Bronchial epithelial cell (primary cell): ENCODE data around the gene NUDCD3. TPM values are rescaled to one million over a fixed set of nuclear protein-coding genes. Genes with fewer than 3 reads are reported as not detected.

Experiments
- DNase-seq: peaks from one replicate; pipeline ENCODE4 v3.0.0-alpha.2; 2010; ENCODE audit warnings: low read depth
- FAIRE-seq: peaks from 2 replicates; lab custom pipeline; 2011; peaks lifted over from hg19 to GRCh38; lab: Jason Lieb, UNC
- H3K27me3 ChIP-seq: 2 replicates; pipeline ENCODE4 v1.5.1; 2011; ENCODE audit warnings: low read length; ENCODE audit not compliant: control insufficient read depth, insufficient read depth
- H3K36me3 ChIP-seq: 2 replicates; pipeline ENCODE4 v1.5.1; 2011; ENCODE audit warnings: low read length; ENCODE audit not compliant: control insufficient read depth, insufficient read depth
- H3K4me3 ChIP-seq: 2 replicates; pipeline ENCODE4 v1.5.1; 2011; ENCODE audit warnings: mild to moderate bottlenecking, low read depth, low read length, control low read depth
- total RNA-seq: library from RNA; depleted of rRNA; stranded (reverse); fragments of >200 nt; gene quantifications from 2 replicates; pipeline ENCODE4 v1.2.1, GENCODE V29; 2014
- TF ChIP-seq, protein P1 (sequence below): IDR thresholded peaks from 2 replicates; pipeline ENCODE4 v1.5.1; 2011; ENCODE audit warnings: mild to moderate bottlenecking, moderate library complexity, low read length, control low read depth, inconsistent platforms; ENCODE audit not compliant: insufficient read depth, severe bottlenecking

Gene NUDCD3
- total RNA-seq, 1 donor from 2014 or later, result 59.0 TPM

DNA sequence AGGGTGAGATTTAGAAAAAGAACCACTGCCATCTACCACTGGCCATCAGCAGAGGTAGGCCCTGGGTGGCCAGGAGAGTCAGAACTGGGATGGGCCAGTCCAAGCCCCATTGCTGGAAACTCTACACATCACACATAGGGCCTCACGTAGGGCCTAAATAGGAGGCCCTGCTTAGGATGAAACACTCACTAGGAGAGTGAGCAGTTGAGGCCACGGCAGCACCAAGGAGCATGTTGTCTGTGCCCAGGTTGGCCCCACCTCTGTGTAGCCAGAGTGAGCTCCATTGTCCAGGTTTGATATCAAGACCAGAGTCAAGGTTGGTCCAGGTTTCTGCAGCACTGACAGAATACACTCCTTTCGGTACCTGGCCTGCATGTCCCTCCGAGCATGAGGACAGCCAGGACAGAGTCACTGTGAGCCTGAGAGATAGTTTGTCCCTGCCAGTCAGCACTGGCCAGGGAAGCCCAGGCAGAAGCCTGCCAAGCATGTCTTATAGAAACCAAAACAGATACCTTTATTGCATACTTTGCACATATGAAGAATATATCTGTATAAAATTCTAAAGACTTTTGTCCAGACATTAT is 87.2 kb downstream of the NUDCD3 start:
- no peak for FAIRE-seq
- Histone ChIP-seq H3K36me3 (peaks cover 17% of the 10 kb centered on the region), H3K4me3 (no peak overlapping the region), H3K27me3 (no peaks in the 10 kb centered on the region)
- DNase-seq, result no peak
- TF ChIP-seq, protein P1, sequence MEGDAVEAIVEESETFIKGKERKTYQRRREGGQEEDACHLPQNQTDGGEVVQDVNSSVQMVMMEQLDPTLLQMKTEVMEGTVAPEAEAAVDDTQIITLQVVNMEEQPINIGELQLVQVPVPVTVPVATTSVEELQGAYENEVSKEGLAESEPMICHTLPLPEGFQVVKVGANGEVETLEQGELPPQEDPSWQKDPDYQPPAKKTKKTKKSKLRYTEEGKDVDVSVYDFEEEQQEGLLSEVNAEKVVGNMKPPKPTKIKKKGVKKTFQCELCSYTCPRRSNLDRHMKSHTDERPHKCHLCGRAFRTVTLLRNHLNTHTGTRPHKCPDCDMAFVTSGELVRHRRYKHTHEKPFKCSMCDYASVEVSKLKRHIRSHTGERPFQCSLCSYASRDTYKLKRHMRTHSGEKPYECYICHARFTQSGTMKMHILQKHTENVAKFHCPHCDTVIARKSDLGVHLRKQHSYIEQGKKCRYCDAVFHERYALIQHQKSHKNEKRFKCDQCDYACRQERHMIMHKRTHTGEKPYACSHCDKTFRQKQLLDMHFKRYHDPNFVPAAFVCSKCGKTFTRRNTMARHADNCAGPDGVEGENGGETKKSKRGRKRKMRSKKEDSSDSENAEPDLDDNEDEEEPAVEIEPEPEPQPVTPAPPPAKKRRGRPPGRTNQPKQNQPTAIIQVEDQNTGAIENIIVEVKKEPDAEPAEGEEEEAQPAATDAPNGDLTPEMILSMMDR, result no peak

DNA sequence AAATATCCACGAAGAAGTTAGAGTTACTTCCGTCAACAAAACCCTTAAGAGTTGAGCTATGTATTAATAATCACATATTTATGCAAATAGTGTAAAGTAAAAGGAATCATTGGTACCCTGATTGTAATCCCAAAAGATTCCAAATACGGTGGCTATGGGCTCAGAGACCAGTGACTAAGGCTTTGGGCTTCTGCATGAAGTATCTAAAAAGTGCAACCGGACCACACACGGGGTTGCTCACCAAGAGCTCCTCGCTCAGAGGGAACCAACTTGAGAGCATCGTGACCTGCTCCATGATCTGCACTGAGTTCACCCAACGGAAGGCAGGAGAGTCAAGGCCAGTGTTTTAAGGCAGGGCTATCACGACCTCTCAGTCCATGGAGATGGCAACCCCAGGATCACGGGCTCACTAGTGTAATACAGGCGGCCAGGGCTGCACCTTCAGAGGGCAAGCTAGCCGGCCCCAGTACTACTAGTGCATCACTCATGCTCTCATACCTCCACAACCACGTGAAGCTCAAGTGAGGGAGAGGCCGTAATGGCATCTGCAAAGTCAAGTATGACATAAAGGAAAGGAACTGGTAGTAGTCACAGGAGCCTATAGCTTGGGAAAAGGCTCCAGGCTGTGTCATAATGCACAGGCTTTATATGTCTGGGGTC is 87.9 kb downstream of the NUDCD3 start:
- FAIRE-seq, result no peak
- DNase-seq, result no peak
- Histone ChIP-seq H3K4me3 (no peak overlapping the region), H3K27me3 (no peaks in the 10 kb centered on the region), H3K36me3 (peaks cover 18% of the 10 kb centered on the region)
- TF ChIP-seq, protein P1, result no peak

DNA sequence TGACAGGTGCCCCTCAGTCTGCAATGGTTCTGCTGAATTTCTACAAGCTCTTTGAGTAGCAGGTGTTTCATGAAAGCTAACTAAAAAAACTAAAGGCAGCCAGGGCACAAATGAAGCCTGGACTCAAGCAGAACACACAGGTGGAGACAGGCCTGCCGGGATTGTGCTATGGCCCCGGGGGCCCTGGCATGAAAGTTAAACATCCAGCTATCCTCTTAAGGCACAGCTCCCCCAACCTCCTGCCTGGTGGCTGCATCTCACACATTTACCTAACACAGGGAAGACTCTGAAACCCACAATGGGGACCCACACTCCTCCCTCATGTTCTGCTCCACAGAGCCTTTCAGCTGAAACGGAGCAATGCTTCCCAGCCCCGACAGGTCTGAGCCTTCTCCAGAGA is 88.8 kb downstream of the NUDCD3 start:
- Histone ChIP-seq H3K27me3 (no peaks in the 10 kb centered on the region), H3K4me3 (no peak overlapping the region), H3K36me3 (peaks cover 21% of the 10 kb centered on the region)
- TF ChIP-seq, protein P1, result no peak
- FAIRE-seq (no peak), DNase-seq (no peak)

DNA sequence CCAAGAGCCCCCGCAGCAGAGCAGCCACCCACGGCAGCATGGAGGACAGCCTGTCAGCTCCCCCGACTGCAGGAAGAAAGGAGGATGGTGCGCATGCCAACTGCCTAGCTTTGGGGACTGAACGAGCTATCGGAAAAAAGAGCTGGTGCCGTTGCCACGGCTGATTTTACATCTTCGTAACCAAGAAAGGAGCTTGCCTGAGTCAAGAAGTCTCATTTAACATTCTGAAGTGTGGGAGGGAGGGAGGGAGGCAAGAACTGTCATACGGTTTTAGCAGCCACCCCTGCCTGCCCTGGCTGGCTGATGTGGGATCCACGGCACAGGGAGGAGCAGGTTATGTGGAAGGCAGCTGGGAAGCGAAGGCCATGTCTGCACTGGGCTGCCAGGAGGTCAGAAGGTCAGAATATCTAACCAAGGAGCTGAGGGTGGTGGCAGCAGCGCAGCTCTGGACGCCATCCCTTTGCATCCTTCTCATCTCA is 90.4 kb downstream of the NUDCD3 start:
- no peak for FAIRE-seq
- Histone ChIP-seq H3K4me3 (no peak overlapping the region), H3K27me3 (no peaks in the 10 kb centered on the region), H3K36me3 (peaks cover 20% of the 10 kb centered on the region)
- no peak for DNase-seq
- TF ChIP-seq, protein P1, result no peak

DNA sequence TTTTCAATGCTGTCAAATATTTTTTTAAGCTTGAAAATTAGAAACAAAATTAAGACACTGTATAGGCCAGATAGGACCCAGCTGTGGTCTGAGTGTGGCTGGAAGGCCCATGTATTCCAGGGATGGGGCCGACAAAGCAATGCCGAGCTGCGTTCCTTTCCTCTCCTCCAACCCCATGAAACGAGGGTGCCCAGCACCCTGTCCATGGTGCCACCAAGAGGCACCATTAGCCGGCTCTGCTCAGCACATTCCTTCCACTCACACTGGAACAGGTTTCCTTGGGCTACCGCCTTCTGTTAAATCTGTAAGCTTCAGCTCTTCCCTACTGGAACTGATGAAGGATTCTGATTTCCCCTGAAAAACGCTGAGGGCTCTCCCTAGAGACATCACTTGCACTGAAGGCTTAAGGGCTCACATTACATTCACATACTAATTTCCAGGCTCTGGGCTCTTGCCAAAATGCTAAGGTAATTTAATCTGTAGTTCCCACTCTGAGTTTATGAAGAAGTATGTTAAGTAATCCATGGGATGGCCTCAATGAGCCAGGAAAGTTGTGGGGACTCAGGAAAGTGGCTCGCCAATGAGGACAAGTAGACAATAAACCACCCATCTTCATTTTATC is 91.4 kb downstream of the NUDCD3 start:
- FAIRE-seq, result no peak
- Histone ChIP-seq H3K27me3 (no peaks in the 10 kb centered on the region), H3K36me3 (peaks cover 18% of the 10 kb centered on the region), H3K4me3 (no peak overlapping the region)
- DNase-seq, result no peak
- TF ChIP-seq, protein P1, result no peak
